OCI-LY7 (cell line): Measurements from ENCODE around the gene TST.

Experiments
- EZH2phosphoT487 ChIP-seq: fragments of 200-600 bp; sonication (generic); IDR thresholded peaks from 2 replicates; pipeline ENCODE4 v1.6.1; 2018; ENCODE audit warnings: low read depth, borderline replicate concordance, mild to moderate bottlenecking, mixed run types, antibody characterized with exemption, low read length, moderate library complexity, mixed read lengths
- TF ChIP-seq, protein P1 (sequence below): fragments of 200-600 bp; sonication (generic); conservative IDR thresholded peaks from 2 replicates; pipeline ENCODE4 v1.5.1; 2014; ENCODE audit warnings: mild to moderate bottlenecking, antibody characterized with exemption, low read length, moderate library complexity, mixed read lengths

DNA sequence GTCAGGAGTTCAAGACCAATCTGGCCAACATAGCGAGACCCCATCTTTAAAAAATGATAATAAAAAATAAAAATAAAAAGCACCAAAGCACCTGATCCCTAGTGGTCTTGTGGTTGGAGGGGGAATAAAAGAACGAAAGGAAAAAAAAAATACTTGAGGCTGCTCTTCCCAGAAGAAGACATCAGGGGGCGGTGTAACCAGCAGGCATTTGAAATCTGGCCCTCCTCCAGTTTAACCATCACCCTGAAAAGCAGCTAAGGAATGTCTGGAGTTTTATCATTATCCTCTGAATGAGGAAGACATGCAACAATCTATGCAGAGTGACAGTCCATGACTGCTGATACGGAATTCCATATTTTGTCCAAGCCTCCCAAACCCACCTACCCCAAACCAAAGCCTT lies 26.7 kb upstream of the TST start:
- TF ChIP-seq, protein P1, sequence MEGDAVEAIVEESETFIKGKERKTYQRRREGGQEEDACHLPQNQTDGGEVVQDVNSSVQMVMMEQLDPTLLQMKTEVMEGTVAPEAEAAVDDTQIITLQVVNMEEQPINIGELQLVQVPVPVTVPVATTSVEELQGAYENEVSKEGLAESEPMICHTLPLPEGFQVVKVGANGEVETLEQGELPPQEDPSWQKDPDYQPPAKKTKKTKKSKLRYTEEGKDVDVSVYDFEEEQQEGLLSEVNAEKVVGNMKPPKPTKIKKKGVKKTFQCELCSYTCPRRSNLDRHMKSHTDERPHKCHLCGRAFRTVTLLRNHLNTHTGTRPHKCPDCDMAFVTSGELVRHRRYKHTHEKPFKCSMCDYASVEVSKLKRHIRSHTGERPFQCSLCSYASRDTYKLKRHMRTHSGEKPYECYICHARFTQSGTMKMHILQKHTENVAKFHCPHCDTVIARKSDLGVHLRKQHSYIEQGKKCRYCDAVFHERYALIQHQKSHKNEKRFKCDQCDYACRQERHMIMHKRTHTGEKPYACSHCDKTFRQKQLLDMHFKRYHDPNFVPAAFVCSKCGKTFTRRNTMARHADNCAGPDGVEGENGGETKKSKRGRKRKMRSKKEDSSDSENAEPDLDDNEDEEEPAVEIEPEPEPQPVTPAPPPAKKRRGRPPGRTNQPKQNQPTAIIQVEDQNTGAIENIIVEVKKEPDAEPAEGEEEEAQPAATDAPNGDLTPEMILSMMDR: peak; percentile 79
- no peak for TF ChIP-seq EZH2phosphoT487
